ENCODE measurements around the gene WFDC2.

The WFDC2 gene

GRCh38 chr20:45426320-45427016, 43.1 kb upstream of the WFDC2 start:
- Histone ChIP-seq H3K27ac (replicated peaks; ENCODE audit: low read length) (no peak overlapping the region), H3K79me1 (ENCODE audit: low read depth, low read length) (no peaks in the 10 kb centered on the region), H3K36me3 (replicated peaks in 1 of 2; ENCODE audit: control insufficient read depth in 2 of 2, insufficient read depth in 2 of 2, low read length in 2 of 2) (peaks cover 14 to 47% of the 10 kb centered on the region in 2 donors), H3K23ac (ENCODE audit: low read depth, low read length, poor library complexity) (no peak overlapping the region), H3K9ac (ENCODE audit: low read depth, low read length, poor library complexity) (no peak overlapping the region), H3K18ac (ENCODE audit: low read length) (no peak overlapping the region), H2AFZ (ENCODE audit: low read length) (no peak overlapping the region), H2BK5ac (ENCODE audit: low read length) (no peak overlapping the region), H2BK120ac (ENCODE audit: low read depth, low read length) (no peak overlapping the region), H3K4me3 (ENCODE audit: low read length in 2 of 2) (no peak overlapping the region), H2AK5ac (ENCODE audit: low read depth, low read length) (no peak overlapping the region), H3K27me3 (ENCODE audit: control insufficient read depth in 3 of 3, insufficient read depth in 3 of 3, low read depth in 1 of 3, low read length in 3 of 3) (no peaks in the 10 kb centered on the region), H3K9me3 (replicated peaks in 1 of 2; ENCODE audit: control insufficient read depth in 2 of 2, insufficient read depth in 1 of 2, low read depth in 1 of 2, low read length in 2 of 2) (no peaks in the 10 kb centered on the region), H3K4me2 (ENCODE audit: insufficient read depth, low read length, poor library complexity, severe bottlenecking) (no peak overlapping the region), H2BK15ac (ENCODE audit: low read length) (no peak overlapping the region), H2BK12ac (ENCODE audit: low read length) (no peak overlapping the region), H3K14ac (ENCODE audit: low read length) (no peak overlapping the region), H4K91ac (ENCODE audit: low read depth, low read length, poor library complexity) (no peak overlapping the region), H3K4me1 (ENCODE audit: control insufficient read depth in 2 of 2, insufficient read depth in 1 of 2, low read depth in 1 of 2, low read length in 2 of 2) (no peaks in the 10 kb centered on the region), H3K4ac (ENCODE audit: low read length) (no peak overlapping the region), H4K8ac (ENCODE audit: low read depth, low read length) (no peak overlapping the region)
- WGBS, 2 donors (ENCODE audit: extremely low coverage in 2 of 2, insufficient read length in 2 of 2, insufficient replicate concordance in 1 of 2): no CpG with 5 or more reads among the region's 5 CpGs
- no peak for DNase-seq (ENCODE audit: low spot score)

GRCh38 chr20:45427236-45428149, 42.1 kb upstream of the WFDC2 start:
- Histone ChIP-seq H2BK5ac (ENCODE audit: low read length) (no peak overlapping the region), H3K27ac (replicated peaks; ENCODE audit: low read length) (no peak overlapping the region), H3K9ac (ENCODE audit: low read depth, low read length, poor library complexity) (no peak overlapping the region), H3K4me1 (ENCODE audit: control insufficient read depth in 2 of 2, insufficient read depth in 1 of 2, low read depth in 1 of 2, low read length in 2 of 2) (no peaks in the 10 kb centered on the region), H3K18ac (ENCODE audit: low read length) (no peak overlapping the region), H3K79me1 (ENCODE audit: low read depth, low read length) (no peaks in the 10 kb centered on the region), H3K4ac (ENCODE audit: low read length) (no peak overlapping the region), H3K36me3 (replicated peaks in 1 of 2; ENCODE audit: control insufficient read depth in 2 of 2, insufficient read depth in 2 of 2, low read length in 2 of 2) (peaks cover 11 to 37% of the 10 kb centered on the region in 2 donors), H2BK15ac (ENCODE audit: low read length) (no peak overlapping the region), H3K23ac (ENCODE audit: low read depth, low read length, poor library complexity) (no peak overlapping the region), H3K4me2 (ENCODE audit: insufficient read depth, low read length, poor library complexity, severe bottlenecking) (no peak overlapping the region), H2BK120ac (ENCODE audit: low read depth, low read length) (no peak overlapping the region), H3K4me3 (ENCODE audit: low read length in 2 of 2) (no peak overlapping the region), H3K27me3 (ENCODE audit: control insufficient read depth in 3 of 3, insufficient read depth in 3 of 3, low read depth in 1 of 3, low read length in 3 of 3) (no peaks in the 10 kb centered on the region), H3K9me3 (replicated peaks in 1 of 2; ENCODE audit: control insufficient read depth in 2 of 2, insufficient read depth in 1 of 2, low read depth in 1 of 2, low read length in 2 of 2) (no peaks in the 10 kb centered on the region), H3K14ac (ENCODE audit: low read length) (no peak overlapping the region), H2AFZ (ENCODE audit: low read length) (no peak overlapping the region), H4K91ac (ENCODE audit: low read depth, low read length, poor library complexity) (no peak overlapping the region), H2BK12ac (ENCODE audit: low read length) (no peak overlapping the region), H2AK5ac (ENCODE audit: low read depth, low read length) (no peak overlapping the region), H4K8ac (ENCODE audit: low read depth, low read length) (no peak overlapping the region)
- no peak for DNase-seq (ENCODE audit: low spot score)
- no CpG with 5 or more reads among the region's 14 CpGs for WGBS, 2 donors (ENCODE audit: extremely low coverage in 2 of 2, insufficient read length in 2 of 2, insufficient replicate concordance in 1 of 2)

DNA sequence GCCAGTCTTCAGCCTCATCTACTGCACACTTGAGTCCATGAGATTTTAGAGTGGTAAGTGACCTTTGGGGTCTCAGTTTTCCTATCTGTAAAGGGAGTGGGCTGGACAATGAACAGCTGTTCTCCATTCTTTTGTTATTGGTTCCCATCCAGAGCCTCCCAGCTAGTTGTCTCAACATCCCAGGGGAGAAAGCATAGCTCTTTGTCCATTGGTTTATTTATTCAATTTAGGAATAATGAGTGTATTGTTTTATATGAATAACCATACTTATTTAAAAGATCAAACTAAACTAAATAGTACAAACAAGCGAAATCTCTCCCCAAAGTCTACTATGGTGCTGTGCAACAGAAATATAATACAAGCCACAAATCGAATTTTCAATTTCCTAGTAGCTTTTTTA, 39.9 kb upstream of the WFDC2 start:
- Histone ChIP-seq H3K14ac (ENCODE audit: low read length) (no peak overlapping the region), H3K27me3 (ENCODE audit: control insufficient read depth in 3 of 3, insufficient read depth in 3 of 3, low read depth in 1 of 3, low read length in 3 of 3) (no peaks in the 10 kb centered on the region), H3K4ac (ENCODE audit: low read length) (no peak overlapping the region), H3K23ac (ENCODE audit: low read depth, low read length, poor library complexity) (no peak overlapping the region), H3K4me3 (ENCODE audit: low read length in 2 of 2) (no peak overlapping the region), H3K18ac (ENCODE audit: low read length) (no peak overlapping the region), H2AFZ (ENCODE audit: low read length) (no peak overlapping the region), H4K91ac (ENCODE audit: low read depth, low read length, poor library complexity) (no peak overlapping the region), H3K27ac (replicated peaks; ENCODE audit: low read length) (no peak overlapping the region), H2AK5ac (ENCODE audit: low read depth, low read length) (no peak overlapping the region), H2BK120ac (ENCODE audit: low read depth, low read length) (no peak overlapping the region), H2BK12ac (ENCODE audit: low read length) (no peak overlapping the region), H3K79me1 (ENCODE audit: low read depth, low read length) (no peaks in the 10 kb centered on the region), H2BK15ac (ENCODE audit: low read length) (no peak overlapping the region), H3K4me2 (ENCODE audit: insufficient read depth, low read length, poor library complexity, severe bottlenecking) (no peak overlapping the region), H2BK5ac (ENCODE audit: low read length) (no peak overlapping the region), H3K36me3 (replicated peaks in 1 of 2; ENCODE audit: control insufficient read depth in 2 of 2, insufficient read depth in 2 of 2, low read length in 2 of 2) (peaks cover 4 to 18% of the 10 kb centered on the region in 2 donors), H4K8ac (ENCODE audit: low read depth, low read length) (no peak overlapping the region), H3K9ac (ENCODE audit: low read depth, low read length, poor library complexity) (no peak overlapping the region), H3K4me1 (ENCODE audit: control insufficient read depth in 2 of 2, insufficient read depth in 1 of 2, low read depth in 1 of 2, low read length in 2 of 2) (no peaks in the 10 kb centered on the region), H3K9me3 (replicated peaks in 1 of 2; ENCODE audit: control insufficient read depth in 2 of 2, insufficient read depth in 1 of 2, low read depth in 1 of 2, low read length in 2 of 2) (no peaks in the 10 kb centered on the region)
- no CpG with 5 or more reads among the region's 2 CpGs for WGBS, 2 donors (ENCODE audit: extremely low coverage in 2 of 2, insufficient read length in 2 of 2, insufficient replicate concordance in 1 of 2)
- no peak for DNase-seq (ENCODE audit: low spot score)

DNA sequence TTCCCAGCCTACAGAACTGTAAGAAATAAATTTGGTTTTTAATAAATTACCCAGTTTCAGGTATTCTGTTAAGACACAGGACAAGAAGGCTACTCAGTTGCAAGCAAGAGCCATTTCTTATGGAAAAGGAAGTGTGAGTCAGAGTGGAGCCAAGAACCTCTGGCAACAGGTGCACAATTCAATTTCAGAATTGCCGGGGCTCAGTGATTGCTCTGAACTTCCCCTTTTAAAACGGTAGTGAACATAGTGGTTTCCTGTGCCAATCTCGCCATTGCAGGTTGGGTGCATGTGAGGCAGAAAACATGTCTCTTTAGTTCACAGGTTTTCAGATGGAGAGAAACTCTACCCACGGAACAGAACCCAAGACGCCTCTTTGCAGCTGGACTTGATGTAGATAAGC, 37.3 kb upstream of the WFDC2 start:
- H2BK15ac ChIP-seq (ENCODE audit: low read length): no peak overlapping the region
- no peak overlapping the region for H4K8ac ChIP-seq (ENCODE audit: low read depth, low read length)
- no peak overlapping the region for H3K18ac ChIP-seq (ENCODE audit: low read length)
- no peaks in the 10 kb centered on the region for H3K79me1 ChIP-seq (ENCODE audit: low read depth, low read length)
- no peak overlapping the region for H3K9ac ChIP-seq (ENCODE audit: low read depth, low read length, poor library complexity)
- H2BK12ac ChIP-seq (ENCODE audit: low read length): no peak overlapping the region
- H3K4me1 ChIP-seq (ENCODE audit: control insufficient read depth in 2 of 2, insufficient read depth in 1 of 2, low read depth in 1 of 2, low read length in 2 of 2): peaks cover 0 to 1% of the 10 kb centered on the region in 2 donors
- H3K14ac ChIP-seq (ENCODE audit: low read length): no peak overlapping the region
- H3K36me3 ChIP-seq (replicated peaks in 1 of 2; ENCODE audit: control insufficient read depth in 2 of 2, insufficient read depth in 2 of 2, low read length in 2 of 2): peaks cover 2 to 3% of the 10 kb centered on the region in 2 donors
- no peak for DNase-seq (ENCODE audit: low spot score)
- H2AK5ac ChIP-seq (ENCODE audit: low read depth, low read length): no peak overlapping the region
- no peak overlapping the region for H3K27ac ChIP-seq (replicated peaks; ENCODE audit: low read length)
- H2AFZ ChIP-seq (ENCODE audit: low read length): no peak overlapping the region
- no peak overlapping the region for H2BK5ac ChIP-seq (ENCODE audit: low read length)
- no peaks in the 10 kb centered on the region for H3K27me3 ChIP-seq (ENCODE audit: control insufficient read depth in 3 of 3, insufficient read depth in 3 of 3, low read depth in 1 of 3, low read length in 3 of 3)
- H3K9me3 ChIP-seq (replicated peaks in 1 of 2; ENCODE audit: control insufficient read depth in 2 of 2, insufficient read depth in 1 of 2, low read depth in 1 of 2, low read length in 2 of 2): no peaks in the 10 kb centered on the region
- no peak overlapping the region for H3K4me2 ChIP-seq (ENCODE audit: insufficient read depth, low read length, poor library complexity, severe bottlenecking)
- no peak overlapping the region for H2BK120ac ChIP-seq (ENCODE audit: low read depth, low read length)
- H3K4ac ChIP-seq (ENCODE audit: low read length): no peak overlapping the region
- no peak overlapping the region for H4K91ac ChIP-seq (ENCODE audit: low read depth, low read length, poor library complexity)
- H3K23ac ChIP-seq (ENCODE audit: low read depth, low read length, poor library complexity): no peak overlapping the region
- WGBS, 2 donors (ENCODE audit: extremely low coverage in 2 of 2, insufficient read length in 2 of 2, insufficient replicate concordance in 1 of 2): no CpG with 5 or more reads among the region's 5 CpGs
- H3K4me3 ChIP-seq (ENCODE audit: low read length in 2 of 2): no peak overlapping the region

All from neuronal stem cell (in vitro differentiated cells).